Cortex of kidney (tissue), 1 donor: ENCODE measurements around the gene DCST1.

ENCODE experiments used
- DNase-seq: peaks from one replicate; lab custom pipeline; 2025; lab: John Stamatoyannopoulos, UW

DCST1 gene

DNA sequence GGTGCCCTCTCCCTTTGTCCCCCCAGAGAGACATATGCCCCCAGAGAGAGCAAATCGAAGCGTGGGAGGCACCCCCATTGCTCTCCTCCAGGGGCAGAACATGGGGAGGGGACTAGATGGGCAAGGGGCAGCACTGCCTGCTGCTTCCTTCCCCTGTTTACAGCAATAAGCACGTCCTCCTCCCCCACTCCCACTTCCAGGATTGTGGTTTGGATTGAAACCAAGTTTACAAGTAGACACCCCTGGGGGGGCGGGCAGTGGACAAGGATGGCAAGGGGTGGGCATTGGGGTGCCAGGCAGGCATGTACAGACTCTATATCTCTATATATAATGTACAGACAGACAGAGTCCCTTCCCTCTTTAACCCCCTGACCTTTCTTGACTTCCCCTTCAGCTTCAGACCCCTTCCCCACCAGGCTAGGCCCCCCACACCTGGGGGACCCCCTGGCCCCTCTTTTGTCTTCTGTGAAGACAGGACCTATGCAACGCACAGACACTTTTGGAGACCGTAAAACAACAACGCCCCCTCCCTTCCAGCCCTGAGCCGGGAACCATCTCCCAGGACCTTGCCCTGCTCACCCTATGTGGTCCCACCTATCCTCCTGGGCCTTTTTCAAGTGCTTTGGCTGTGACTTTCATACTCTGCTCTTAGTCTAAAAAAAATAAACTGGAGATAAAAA lies 53.4 kb downstream of the DCST1 start:
- DNase-seq = no peak

GRCh38 chr1:155091071-155092051 lies 57.7 kb downstream of the DCST1 start:
- no peak for DNase-seq

DNA sequence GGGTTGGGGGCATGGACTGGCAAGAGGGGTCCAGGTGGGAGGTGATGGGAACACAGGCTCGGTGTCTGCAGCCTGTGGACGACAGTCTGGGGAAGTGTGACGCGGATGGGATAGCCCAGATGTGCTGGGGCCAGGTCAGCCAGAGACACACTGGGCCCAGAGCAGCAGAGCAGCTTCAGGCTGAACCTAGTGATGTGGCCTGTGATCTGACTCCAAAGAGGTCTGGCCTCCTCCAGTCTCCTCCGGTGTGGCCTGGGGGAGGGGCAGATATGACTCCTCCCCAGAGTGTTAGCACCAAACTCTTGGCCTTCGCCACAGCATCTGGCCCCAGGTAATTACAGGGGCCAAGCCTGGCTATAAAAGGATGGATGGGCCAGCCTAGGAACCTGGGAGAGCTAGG lies 58.5 kb downstream of the DCST1 start:
- DNase-seq = no peak

DNA sequence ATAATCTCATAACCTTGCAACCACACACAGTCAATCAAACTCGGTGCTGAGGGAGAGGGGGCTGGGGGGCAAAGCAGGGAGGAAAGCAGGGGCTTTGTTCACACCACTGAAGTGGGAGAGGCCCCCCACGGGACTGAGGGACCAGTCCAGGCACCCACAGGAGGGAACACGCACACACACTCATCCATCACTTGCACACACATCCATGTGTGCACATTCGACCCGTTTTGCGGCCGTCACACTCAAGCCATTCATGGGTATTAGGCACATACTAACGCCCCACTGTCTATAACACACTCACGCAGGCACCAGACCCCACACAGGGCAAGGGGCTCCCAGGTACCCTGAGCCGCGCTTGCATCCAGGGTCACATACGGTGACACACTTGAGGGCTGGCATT lies 59.0 kb downstream of the DCST1 start:
- no peak for DNase-seq

- no peak for DNase-seq
Observed at GRCh38 chr1:155093911-155094621, 60.4 kb downstream of the DCST1 start.

DNA sequence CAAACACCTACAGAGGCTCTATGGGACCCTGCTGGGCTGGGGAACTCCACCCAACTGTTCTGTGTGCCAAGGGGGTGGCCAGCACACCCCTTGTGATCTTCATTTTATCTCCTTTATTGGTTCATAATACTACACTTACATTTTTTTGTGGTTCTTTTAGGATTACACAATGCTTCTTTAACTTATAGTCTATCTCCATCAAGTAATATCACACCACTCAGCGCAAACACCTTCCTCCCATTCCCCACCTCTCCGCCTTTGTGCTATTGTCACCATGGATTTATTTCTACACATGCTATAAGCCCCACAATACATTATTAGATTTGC lies 61.0 kb downstream of the DCST1 start:
- no peak for DNase-seq

- no peak for DNase-seq
Observed at GRCh38 chr1:155099331-155099730, 65.7 kb downstream of the DCST1 start.
